H54 (cell line): ENCODE data around the gene RPAP3.

Experiments
- DNase-seq: peaks from one replicate; pipeline ENCODE4 v3.0.0; 2011; ENCODE audit warnings: low spot score, mixed read lengths; ENCODE audit not compliant: insufficient read length
- FAIRE-seq: peaks from 3 replicates; lab custom pipeline; 2011; peaks lifted over from hg19 to GRCh38; lab: Jason Lieb, UNC
- POLR2A ChIP-seq: IDR thresholded peaks from 2 replicates; pipeline ENCODE4 v1.6.1; 2011; ENCODE audit warnings: low read depth, mild to moderate bottlenecking, low read length

The RPAP3 gene

DNA sequence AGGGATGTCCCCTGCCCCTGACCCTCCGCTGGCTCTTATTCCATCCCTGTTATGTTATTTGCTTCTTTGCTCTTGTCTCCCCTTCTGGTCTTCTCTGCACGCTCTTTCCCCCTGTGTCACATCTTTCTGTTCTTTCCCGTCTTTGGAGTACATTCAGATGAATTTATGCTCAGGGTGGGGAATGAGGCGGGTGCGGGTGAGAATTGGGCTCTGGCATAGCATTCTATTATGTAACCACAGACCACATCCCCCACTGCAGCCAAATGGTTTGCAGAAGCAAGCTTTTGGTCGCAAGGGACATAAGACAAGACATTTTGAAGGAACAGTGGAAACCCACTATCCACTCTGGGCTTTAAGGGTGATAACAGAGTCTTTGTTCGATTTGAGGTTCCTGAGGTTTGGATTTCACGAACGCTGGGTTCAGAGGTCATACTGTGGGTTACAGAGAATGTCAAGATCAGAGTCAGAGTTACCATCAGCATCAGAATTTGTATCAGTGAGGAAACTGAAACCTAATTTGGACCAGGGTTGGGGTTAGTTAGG lies 15.7 kb upstream of the RPAP3 start:
- DNase-seq = no peak
- no peak for TF ChIP-seq POLR2A
- FAIRE-seq = no peak

DNA sequence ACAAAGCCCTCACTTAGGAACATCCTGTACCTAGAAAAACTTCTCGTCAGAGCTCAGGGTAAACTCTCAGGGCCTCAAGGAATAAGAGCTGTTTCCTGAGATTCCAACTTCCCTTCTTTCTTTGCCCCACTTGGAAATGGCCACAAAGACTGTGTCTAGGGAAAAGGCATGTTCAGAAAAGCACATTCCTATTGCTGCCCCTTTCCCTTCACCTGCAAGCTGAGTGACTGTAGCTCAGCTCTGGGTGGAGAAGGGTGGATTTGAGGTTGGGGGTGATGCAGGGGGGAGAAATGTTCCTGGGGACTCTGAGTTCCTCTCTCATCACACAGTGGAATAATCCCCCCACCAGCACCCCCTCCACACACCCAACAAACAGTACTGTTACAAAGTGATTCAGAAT lies 12.7 kb upstream of the RPAP3 start:
- no peak for TF ChIP-seq POLR2A
- no peak for DNase-seq
- FAIRE-seq = no peak

DNA sequence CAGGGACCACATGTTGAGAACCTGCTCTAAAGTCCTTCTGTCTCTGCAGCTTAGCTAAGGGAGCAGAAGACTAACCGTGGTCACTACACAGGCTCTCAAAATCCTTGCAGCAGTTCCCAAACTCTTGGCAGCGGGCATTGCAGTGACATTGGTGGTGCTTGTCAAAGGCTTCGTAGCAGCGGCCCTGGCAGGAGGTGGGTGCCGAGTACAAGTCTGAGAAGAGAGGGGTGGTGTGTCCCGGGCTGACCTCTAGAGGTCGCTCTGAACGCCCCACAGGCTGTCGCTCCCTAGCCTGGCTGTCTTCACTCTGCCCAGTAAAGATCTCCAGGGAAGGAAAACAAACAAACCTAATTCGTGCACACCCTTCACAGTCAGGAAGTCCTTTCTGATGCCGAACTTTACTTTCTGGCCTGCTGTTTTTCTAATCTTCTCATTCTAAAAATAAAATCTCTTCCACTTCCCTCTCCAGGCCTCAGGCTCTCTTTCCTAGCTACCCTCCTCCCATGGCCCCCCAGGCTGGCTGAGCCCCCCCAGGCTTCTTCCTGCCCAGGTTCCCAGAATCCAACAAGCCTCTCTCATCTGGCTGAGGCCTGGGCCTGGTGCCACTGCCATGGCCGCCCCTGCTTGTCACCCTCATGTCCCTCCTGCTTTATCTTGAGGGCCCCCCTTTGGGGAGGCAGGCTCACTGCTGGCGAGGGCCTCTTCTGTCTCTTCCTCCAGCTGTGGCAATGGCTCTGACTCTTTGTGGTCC lies 11.8 kb upstream of the RPAP3 start:
- FAIRE-seq (peak; percentile 70), DNase-seq (peak; percentile 91)
- no peak for TF ChIP-seq POLR2A

DNA sequence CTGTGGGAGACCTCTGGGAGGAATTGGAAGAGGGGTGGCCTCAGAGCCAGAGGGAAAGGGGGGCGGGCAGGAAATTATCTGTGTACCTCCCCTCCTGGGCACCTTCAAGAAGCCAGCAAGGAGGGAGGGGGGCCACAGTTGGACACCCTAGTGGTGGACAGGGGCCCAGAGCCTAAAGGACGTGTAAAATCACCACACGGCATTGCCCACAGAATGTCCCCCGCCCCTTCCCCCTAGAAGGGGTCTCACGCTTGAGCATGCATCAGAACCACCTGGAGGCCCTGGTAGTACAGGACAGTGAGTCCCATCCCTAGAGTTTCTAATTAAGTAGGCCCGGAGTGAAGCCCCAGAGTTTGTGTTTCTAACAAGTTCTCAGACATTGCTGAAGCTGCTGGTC lies 11.2 kb upstream of the RPAP3 start:
- no peak for FAIRE-seq
- no peak for DNase-seq
- no peak for TF ChIP-seq POLR2A

DNA sequence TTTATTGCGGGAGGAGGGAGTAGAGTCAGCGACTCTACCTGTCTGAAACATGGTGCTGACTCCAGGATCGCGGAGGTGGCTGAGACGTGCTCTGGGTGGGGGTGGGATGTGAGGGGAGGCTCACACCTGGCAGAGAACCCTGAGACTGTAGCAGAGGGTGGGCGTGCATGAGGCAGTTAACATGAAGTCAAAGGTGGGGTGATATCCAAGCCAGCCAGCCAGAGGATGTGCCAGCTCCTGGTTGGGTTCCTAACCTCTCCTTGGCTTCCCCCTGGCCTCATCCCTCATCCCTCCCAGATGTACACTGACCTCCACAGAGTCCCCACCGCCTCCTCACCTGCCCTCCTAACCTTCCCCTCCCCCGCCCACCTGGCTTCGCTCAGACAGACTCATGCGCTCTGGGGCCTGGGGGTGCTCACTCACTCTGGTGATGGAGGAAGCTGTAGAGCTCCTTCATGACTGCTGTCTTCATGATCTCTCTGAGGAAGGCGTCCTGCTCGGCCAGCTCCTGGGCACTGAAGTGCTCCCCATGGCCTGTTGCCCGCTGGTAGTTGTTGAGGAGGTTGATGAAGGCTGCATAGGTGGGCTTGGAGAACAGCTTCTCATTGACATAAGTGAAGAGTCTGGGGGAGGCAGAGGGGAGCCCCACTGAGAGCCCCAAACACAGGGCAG lies 10.2 kb upstream of the RPAP3 start:
- no peak for DNase-seq
- no peak for TF ChIP-seq POLR2A
- no peak for FAIRE-seq

DNA sequence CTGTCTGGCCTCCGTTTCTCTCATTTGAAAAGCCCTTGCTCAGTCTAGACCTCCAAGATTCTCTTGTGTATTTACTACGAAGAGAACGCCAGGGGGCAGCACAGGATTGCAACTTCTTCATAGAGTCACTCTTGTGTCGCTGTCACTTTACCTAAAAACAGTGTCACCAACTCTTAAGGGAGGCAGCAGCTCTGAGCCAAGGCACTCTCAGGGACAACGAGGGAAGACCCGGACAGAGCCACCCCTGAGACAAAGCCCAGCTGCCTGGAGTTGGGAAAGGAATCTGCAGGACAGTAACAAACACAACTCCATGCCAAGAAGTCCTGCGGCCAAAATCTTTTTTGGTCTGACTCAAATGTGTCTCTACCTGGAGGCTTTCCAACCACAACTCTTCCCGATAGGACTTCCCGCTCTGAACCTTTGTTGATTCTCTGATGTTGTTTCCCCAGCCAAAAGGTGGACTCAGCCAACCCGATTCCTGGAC lies 9.6 kb upstream of the RPAP3 start:
- no peak for TF ChIP-seq POLR2A
- DNase-seq (no peak), FAIRE-seq (no peak)

DNA sequence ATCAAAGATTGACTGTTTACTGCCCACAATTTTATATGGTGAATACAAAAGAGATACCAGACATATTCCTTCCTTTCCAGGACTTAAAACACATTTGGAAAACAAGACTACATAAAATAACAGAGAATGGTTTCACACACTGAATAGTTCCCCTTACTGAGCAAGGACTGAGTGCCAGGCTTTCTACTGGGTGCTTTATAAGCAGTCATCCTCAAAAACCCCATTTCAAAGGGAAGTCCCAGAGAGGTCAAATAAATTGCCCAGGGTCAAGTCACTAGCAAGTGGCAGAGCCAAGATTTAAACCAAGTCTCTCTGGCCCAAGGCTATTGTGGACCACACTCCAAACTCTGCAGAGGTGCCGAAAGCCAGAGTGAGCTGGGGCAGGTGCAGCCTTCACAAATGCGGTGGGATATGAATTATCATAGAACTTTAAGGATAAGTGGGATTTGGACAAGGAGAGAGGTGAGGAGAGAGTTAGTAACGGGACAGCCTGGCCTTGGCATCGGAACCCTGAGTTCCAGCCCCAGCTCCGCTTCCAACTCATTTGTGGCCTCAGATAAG lies 9.1 kb upstream of the RPAP3 start:
- FAIRE-seq (no peak), DNase-seq (no peak)
- no peak for TF ChIP-seq POLR2A

DNA sequence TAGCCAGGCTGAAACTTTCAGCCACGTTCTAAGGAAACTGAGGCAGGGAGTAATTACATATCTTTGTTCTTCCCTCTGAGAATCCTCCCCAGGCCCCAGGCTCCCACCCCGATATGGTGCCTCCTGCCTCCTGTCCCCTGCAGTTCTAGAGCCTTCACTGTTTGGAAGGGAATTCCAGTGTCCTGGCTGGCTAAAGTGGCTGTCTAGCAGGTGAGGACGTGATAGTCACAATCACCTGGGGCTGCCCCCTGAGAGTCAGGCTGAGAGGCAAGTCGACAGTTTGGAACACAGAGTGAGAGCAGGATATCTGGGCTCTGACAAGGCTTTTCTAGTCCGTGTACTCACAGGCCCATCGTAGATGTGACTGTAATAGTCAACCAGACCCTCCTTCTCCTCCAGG lies 6.3 kb upstream of the RPAP3 start:
- FAIRE-seq (no peak), DNase-seq (no peak)
- no peak for TF ChIP-seq POLR2A

DNA sequence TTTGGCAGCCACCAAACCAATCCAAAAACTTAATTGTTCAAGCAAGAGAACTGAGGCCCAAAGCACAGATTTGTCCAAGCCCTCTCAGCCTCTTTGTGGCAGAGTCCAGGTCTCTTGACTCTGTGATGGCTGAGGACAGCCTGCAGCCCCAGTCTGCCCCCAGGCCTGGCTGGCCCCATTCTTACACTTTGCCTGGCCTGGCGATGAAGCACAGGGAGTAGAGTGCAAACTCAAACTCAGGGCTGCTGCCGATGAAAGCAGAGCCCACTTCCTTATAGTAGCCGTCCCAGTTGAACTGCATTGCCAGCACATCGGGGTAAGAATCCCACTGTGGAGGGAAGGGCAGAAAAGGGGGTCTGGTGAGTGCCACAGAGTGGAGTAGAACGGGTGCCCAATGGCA lies 5.6 kb upstream of the RPAP3 start:
- TF ChIP-seq POLR2A = no peak
- DNase-seq (no peak), FAIRE-seq (no peak)

DNA sequence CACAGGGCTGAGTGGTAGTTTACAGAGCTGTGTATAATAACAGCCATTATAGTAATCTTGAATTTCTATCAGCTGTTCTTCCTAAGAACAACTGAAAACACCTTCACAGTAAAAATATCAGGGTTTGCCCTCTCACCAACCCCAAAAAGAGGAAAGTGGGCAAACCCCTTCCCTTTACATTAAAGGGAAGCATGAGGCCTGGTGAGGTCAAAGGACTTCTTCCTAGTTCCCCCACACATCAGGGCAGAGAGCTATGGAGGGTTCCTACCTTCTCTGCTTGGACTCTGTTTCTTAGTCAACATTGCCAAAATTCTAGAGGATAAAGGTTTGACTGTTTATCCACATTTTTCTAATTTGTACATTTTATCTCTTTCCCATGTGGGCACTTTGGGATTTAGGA lies 4.4 kb upstream of the RPAP3 start:
- DNase-seq = no peak
- FAIRE-seq = no peak

DNA sequence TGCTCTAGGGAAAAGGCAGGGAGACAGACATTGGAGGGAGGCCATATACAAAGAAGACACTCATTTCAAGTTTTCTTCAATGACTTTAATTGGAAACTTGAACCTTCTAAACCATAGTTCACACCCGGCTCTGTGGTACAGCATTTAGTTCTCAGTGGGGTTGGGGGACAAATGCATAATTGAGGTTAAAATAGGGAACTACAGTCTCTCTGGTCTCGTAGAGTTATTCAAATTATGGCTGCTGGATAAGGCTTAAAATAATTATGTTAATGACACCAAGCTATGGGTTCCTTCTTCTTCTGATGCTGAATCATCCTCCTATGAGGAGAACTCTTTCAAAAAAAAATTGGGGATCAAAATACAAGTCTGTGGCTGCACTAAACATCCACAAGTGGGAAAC lies 3.8 kb upstream of the RPAP3 start:
- DNase-seq = no peak
- FAIRE-seq = no peak
- no peak for TF ChIP-seq POLR2A

More for the DNA sequence above, 4.4 kb upstream of the RPAP3 start:
- TF ChIP-seq POLR2A = no peak

DNA sequence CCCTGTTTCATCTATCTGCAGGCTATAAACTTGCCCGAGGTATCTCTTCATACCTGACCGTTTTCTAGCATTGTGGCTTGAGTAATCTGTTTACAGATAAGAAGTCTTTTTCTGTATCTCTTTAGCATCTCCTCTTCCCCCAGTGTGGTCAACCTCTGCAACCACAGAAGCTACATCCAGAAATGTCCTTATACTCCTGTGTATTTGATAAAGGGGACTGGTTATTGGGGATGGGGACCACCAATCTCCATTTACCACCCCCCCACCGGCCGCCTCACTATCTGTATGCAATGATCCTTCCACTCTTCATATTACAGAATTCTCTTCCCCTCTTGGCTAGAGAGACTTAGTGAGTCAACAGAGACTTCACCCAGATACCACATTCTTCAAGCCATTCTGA lies 3.4 kb upstream of the RPAP3 start:
- no peak for TF ChIP-seq POLR2A
- FAIRE-seq = no peak
- DNase-seq = no peak

DNA sequence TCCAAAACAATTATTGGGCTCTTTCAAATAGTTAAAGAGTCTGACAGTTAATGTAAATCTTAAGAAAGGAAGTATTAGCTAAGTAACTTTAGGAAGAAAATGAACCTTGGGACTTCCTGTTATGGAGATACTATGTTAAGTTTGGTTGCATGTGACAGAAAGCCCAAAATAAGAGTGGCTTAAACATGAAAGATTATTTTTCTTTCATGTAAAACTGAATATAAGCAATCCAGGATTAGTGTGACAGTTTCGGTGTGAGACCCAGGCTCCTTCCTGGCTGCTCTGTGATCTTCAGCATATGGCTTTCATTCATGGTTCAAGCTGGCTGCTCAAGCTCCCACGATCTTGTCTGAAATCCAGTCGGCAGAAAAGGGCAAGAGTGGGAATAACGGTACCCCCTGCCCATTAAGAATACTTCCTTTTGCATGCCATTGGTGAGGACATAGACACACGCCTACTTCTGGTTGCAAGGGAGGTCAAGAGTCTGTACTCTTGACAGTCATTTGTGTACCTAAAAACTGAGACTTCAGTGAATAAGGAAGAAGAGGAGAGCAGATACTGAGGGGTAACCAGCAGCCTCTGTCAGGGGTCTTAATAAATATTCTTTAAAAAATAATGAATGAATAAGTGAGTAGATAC lies 2.2 kb upstream of the RPAP3 start:
- DNase-seq (no peak), FAIRE-seq (no peak)
- TF ChIP-seq POLR2A = no peak

DNA sequence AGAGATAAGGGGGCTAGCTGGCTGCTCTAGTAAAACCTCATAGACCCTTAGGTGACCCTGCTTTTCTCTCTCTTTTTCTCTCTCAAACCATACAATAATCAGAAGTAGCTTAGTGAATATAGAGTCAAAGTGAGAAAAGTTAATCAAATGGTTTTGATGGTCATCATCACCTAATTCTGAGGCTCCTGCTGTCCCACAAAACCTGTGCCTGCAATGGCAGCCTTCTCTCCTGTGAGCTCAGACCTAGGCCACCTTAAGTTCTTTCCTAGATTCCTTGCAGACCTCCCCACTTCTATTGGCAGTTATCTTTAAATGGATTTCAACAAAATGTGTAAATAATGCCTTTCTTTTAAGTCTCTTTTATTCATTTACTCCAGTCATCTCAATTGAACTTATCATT lies 1.5 kb upstream of the RPAP3 start:
- FAIRE-seq = no peak
- no peak for DNase-seq
- no peak for TF ChIP-seq POLR2A
